Ovary (tissue), 9 donors: ENCODE measurements around the gene TOX3. TPM values are rescaled to one million over a fixed set of nuclear protein-coding genes. Genes with fewer than 3 reads are reported as not detected.

Experiments
- DNase-seq, 5 donors: peaks; one replicate each; pipeline ENCODE4 v3.0.0-alpha.2; 2019 to 2020
- H3K27ac ChIP-seq, 2 donors: fragments of 200-600 bp; one replicate each; pipeline versions ENCODE4 v1.5.1 to v1.8.0; 2019 to 2022
- H3K27me3 ChIP-seq: fragments of 200-600 bp; one replicate; pipeline ENCODE4 v1.8.0; 2022
- H3K36me3 ChIP-seq: fragments of 200-600 bp; sonication (generic); one replicate; pipeline ENCODE4 v1.5.1; 2019
- H3K4me1 ChIP-seq: one replicate; pipeline ENCODE4 v1.8.1; 2013; ENCODE audit warnings: mild to moderate bottlenecking, moderate library complexity; ENCODE audit not compliant: insufficient read depth
- H3K4me3 ChIP-seq: fragments of 200-600 bp; sonication (generic); one replicate; pipeline ENCODE4 v1.5.1; 2017
- H3K9me3 ChIP-seq, 2 donors: fragments of 200-600 bp in 1 of 2; sonication (generic) in 1 of 2; one replicate each; pipeline versions ENCODE4 v1.5.1 to v1.8.1; 2013 to 2019; ENCODE audit warnings: mild to moderate bottlenecking in 1 of 2, moderate library complexity in 1 of 2
- EP300 ChIP-seq: sonication (generic); formaldehyde crosslinking; IDR thresholded peaks from one replicate; pipeline ENCODE4 v1.6.1; 2017; ENCODE audit warnings: antibody characterized with exemption
- POLR2A ChIP-seq: fragments of 450-650 bp; IDR thresholded peaks from one replicate; pipeline ENCODE4 v1.6.1; 2017; ENCODE audit warnings: antibody characterized with exemption, mild to moderate bottlenecking, moderate library complexity
- WGBS, 3 donors: extraction: QIAGEN DNeasy Blood & Tissue Kit in 1 of 3; methylation state at CpG; one replicate each; pipeline versions ENCODE4 v1.1.5 to v1.1.7; 2013 to 2017; 5-methylcytosine and 5-hydroxymethylcytosine counted together
- intact Hi-C, 4 donors: fragments of 100-400 bp; cut with DNase I; formaldehyde crosslinking; loops; one replicate each; pipeline versions ENCODE4 v1.11.0 to v1.15.1; 2022 to 2023
- polyA plus RNA-seq, 2 donors: library from polyadenylated mRNA; stranded (reverse); fragments of 200-250 nt in 1 of 2; fragments of 350-450 nt in 1 of 2; fragmentation: Illumina TruSeq in 1 of 2; extraction: RNeasy Lipid Tissue Mini Kit (QIAGEN cat#74804) in 1 of 2; gene quantifications; one replicate each; pipeline ENCODE4 v1.2.3, GENCODE V29; 2013 to 2014
- total RNA-seq, 7 donors: library from RNA; depleted of rRNA in 2 of 7; stranded (reverse); fragments of >200 nt in 2 of 7; fragmentation: NEBNext Ultra II Directional in 3 of 7; extraction: Animal tissue kit (Norgen Biotek cat#: 25700) in 3 of 7; gene quantifications; one replicate each; pipeline versions ENCODE4 v1.1.0 to v1.2.4, GENCODE V29; 2016 to 2023
- TF ChIP-seq, protein P1 (sequence below), 3 donors: fragments of 450-650 bp in 2 of 3; fragments of 200-600 bp in 1 of 3; IDR thresholded peaks; one replicate each; pipeline versions ENCODE4 v1.5.1 to v1.8.0; 2016 to 2022; ENCODE audit warnings: antibody characterized with exemption in 3 of 3, mild to moderate bottlenecking in 1 of 3
- donor health status: DM: no; HTN: no; CAD: no; lungs with moderate emphysema.
- donor health status: DM: no; HTN: no; CAD: no.
- donor health status: Bipolar disorder and iron deficiency.
- donor health status: DM: yes; HTN: yes; CAD: no.
- donor health status: DM: no; HTN: no; CAD: no.
- donor health status: DM: yes; HTN: yes; CAD: no.

The TOX3 gene
- total and polyA plus RNA-seq, 9 donors, result 0.36 to 2.4 (median 1.2) TPM; not detected in 1

DNA sequence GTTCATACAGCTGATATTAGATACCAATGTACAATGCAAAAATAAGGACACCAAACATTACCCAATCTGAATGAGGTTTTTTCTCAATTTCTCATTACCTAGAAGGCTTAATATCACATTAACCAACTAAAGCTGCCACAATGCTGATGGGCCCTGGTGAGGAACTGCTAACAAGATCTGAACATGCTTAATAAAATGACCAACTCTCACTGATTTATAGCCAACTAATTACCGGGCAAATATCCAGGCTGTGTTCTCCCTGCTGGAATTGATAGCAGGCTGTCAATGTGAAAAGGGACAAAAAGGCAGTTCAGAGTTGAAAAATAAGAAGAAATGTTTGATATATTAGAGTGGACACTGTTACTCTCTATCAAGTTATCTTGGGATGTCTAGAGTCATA lies 124.6 kb downstream of the TOX3 start:
- Histone ChIP-seq H3K4me3 (no peak overlapping the region), H3K27ac (no peak overlapping the region), H3K27me3 (no peaks in the 10 kb centered on the region), H3K9me3 (no peaks in the 10 kb centered on the region), H3K36me3 (no peaks in the 10 kb centered on the region), H3K4me1 (no peaks in the 10 kb centered on the region)
- no peak for TF ChIP-seq EP300
- TF ChIP-seq POLR2A, result no peak
- TF ChIP-seq, protein P1, sequence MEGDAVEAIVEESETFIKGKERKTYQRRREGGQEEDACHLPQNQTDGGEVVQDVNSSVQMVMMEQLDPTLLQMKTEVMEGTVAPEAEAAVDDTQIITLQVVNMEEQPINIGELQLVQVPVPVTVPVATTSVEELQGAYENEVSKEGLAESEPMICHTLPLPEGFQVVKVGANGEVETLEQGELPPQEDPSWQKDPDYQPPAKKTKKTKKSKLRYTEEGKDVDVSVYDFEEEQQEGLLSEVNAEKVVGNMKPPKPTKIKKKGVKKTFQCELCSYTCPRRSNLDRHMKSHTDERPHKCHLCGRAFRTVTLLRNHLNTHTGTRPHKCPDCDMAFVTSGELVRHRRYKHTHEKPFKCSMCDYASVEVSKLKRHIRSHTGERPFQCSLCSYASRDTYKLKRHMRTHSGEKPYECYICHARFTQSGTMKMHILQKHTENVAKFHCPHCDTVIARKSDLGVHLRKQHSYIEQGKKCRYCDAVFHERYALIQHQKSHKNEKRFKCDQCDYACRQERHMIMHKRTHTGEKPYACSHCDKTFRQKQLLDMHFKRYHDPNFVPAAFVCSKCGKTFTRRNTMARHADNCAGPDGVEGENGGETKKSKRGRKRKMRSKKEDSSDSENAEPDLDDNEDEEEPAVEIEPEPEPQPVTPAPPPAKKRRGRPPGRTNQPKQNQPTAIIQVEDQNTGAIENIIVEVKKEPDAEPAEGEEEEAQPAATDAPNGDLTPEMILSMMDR (IDR thresholded peaks at IDR 0.05), result no peak
- 17 to 23% (median 18%) methylated on average over 1 of the region's 1 CpG for WGBS, 3 donors
- intact Hi-C loops, result no loop called here
- DNase-seq, result no peak

DNA sequence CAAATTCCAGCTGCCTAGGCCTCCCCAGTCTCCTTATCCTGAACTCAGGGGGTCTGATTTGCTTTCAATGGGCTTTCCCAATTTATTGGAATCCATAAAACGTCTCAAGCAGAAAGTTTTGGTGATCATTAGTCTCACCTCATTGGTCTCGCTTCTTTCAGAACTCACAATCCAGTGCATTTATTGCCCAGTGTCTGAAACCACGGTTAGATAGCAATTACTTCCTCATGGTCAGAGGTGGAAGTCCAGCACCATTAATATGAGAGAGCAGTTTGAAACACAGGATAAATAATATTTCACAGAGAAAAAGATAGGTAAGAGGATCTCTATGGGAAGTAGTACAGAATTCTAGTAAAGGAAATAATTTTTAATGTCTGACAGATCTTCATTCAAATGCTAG lies 128.7 kb downstream of the TOX3 start:
- TF ChIP-seq, protein P1 (IDR thresholded peaks at IDR 0.05), result no peak
- TF ChIP-seq EP300, result no peak
- no peak for TF ChIP-seq POLR2A
- no peak for DNase-seq
- no peaks in the 10 kb centered on the region for H3K36me3 ChIP-seq
- H3K4me3 ChIP-seq, result no peak overlapping the region
- no peaks in the 10 kb centered on the region for H3K27me3 ChIP-seq
- H3K4me1 ChIP-seq, result no peaks in the 10 kb centered on the region
- WGBS, 3 donors, result 73 to 79% (median 74%) methylated on average over 3 of the region's 3 CpGs
- no peaks in the 10 kb centered on the region for H3K9me3 ChIP-seq
- intact Hi-C loops, result no loop called here
- no peak overlapping the region for H3K27ac ChIP-seq

DNA sequence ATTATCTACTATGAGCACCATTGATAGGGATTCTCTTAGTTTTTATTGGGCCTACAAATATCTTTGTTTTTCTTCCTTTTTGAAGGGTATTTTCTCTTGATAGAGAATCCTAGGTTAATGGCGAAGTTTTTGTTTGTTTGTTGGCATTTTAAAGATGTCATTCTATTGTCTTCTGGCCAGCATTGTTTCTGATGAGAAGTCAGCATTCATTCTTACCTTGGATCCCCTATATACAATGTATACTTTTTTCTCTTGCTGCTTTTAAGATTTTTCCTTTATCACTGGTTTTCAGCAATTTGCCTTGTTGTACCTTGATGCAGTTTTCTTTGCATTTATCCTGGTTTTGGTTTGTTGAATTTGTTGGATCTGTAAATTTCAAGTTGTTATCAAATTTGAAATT lies 130.1 kb downstream of the TOX3 start:
- 47 to 93% (median 86%) methylated on average over 1 of the region's 1 CpG for WGBS, 3 donors

GRCh38 chr16:52411011-52411410 lies 135.9 kb downstream of the TOX3 start:
- Histone ChIP-seq H3K27ac (no peak overlapping the region), H3K27me3 (no peaks in the 10 kb centered on the region), H3K36me3 (no peaks in the 10 kb centered on the region), H3K9me3 (no peaks in the 10 kb centered on the region), H3K4me1 (no peaks in the 10 kb centered on the region), H3K4me3 (no peak overlapping the region)
- TF ChIP-seq, protein P1 (IDR thresholded peaks at IDR 0.05), result no peak
- TF ChIP-seq POLR2A (no peak), EP300 (no peak)
- intact Hi-C loops, result no loop called here
- WGBS, 3 donors, result 79 to 89% (median 82%) methylated on average over 3 of the region's 3 CpGs
- DNase-seq, result no peak

More for the DNA sequence above, 130.1 kb downstream of the TOX3 start:
- no peaks in the 10 kb centered on the region for H3K36me3 ChIP-seq
- H3K4me3 ChIP-seq, result no peak overlapping the region
- no peaks in the 10 kb centered on the region for H3K9me3 ChIP-seq
- no peak for TF ChIP-seq POLR2A
- TF ChIP-seq, protein P1 (IDR thresholded peaks at IDR 0.05), result no peak
- no peak for DNase-seq
- intact Hi-C loops, result no loop called here
- no peak overlapping the region for H3K27ac ChIP-seq
- H3K4me1 ChIP-seq, result no peaks in the 10 kb centered on the region
- no peaks in the 10 kb centered on the region for H3K27me3 ChIP-seq
